ENCODE data around the gene BAG2.

Gene BAG2

GRCh38 chr6:57177545-57178265, 5.6 kb downstream of the BAG2 start:
- Histone ChIP-seq H3K4me3 (ENCODE audit: low read length) (peak overlapping the region; percentile 72), H3K4me1 (ENCODE audit: control insufficient read depth, insufficient read depth, low read length) (peaks cover 34% of the 10 kb centered on the region), H3K9me3 (ENCODE audit: control insufficient read depth, low read length) (no peaks in the 10 kb centered on the region), H3K36me3 (ENCODE audit: control insufficient read depth, insufficient read depth, low read length, severe bottlenecking) (peaks cover 11% of the 10 kb centered on the region), H3K27me3 (replicated peaks; ENCODE audit: control insufficient read depth, insufficient read depth, low read length) (no peaks in the 10 kb centered on the region), H3K9ac (ENCODE audit: low read length) (peak overlapping the region; percentile 75)
- DNase-seq (ENCODE audit: low read depth): no peak

GRCh38 chr6:57180596-57180995, 8.5 kb downstream of the BAG2 start:
- Histone ChIP-seq H3K27me3 (replicated peaks; ENCODE audit: control insufficient read depth, insufficient read depth, low read length) (no peaks in the 10 kb centered on the region), H3K36me3 (ENCODE audit: control insufficient read depth, insufficient read depth, low read length, severe bottlenecking) (peaks cover 38% of the 10 kb centered on the region), H3K9me3 (ENCODE audit: control insufficient read depth, low read length) (no peaks in the 10 kb centered on the region), H3K4me3 (ENCODE audit: low read length) (no peak overlapping the region), H3K9ac (ENCODE audit: low read length) (no peak overlapping the region), H3K4me1 (ENCODE audit: control insufficient read depth, insufficient read depth, low read length) (peaks cover 20% of the 10 kb centered on the region)
- no peak for DNase-seq (ENCODE audit: low read depth)

GRCh38 chr6:57182017-57182432, 9.9 kb downstream of the BAG2 start:
- H3K36me3 ChIP-seq (ENCODE audit: control insufficient read depth, insufficient read depth, low read length, severe bottlenecking): peaks cover 42% of the 10 kb centered on the region
- H3K27me3 ChIP-seq (replicated peaks; ENCODE audit: control insufficient read depth, insufficient read depth, low read length): no peaks in the 10 kb centered on the region
- H3K4me1 ChIP-seq (ENCODE audit: control insufficient read depth, insufficient read depth, low read length): peaks cover 20% of the 10 kb centered on the region
- H3K4me3 ChIP-seq (ENCODE audit: low read length): no peak overlapping the region
- DNase-seq (ENCODE audit: low read depth): no peak
- H3K9me3 ChIP-seq (ENCODE audit: control insufficient read depth, low read length): no peaks in the 10 kb centered on the region
- no peak overlapping the region for H3K9ac ChIP-seq (ENCODE audit: low read length)

- no peak for DNase-seq (ENCODE audit: low read depth)
- Histone ChIP-seq H3K9ac (ENCODE audit: low read length) (no peak overlapping the region), H3K36me3 (ENCODE audit: control insufficient read depth, insufficient read depth, low read length, severe bottlenecking) (peaks cover 49% of the 10 kb centered on the region), H3K4me3 (ENCODE audit: low read length) (no peak overlapping the region), H3K9me3 (ENCODE audit: control insufficient read depth, low read length) (no peaks in the 10 kb centered on the region), H3K27me3 (replicated peaks; ENCODE audit: control insufficient read depth, insufficient read depth, low read length) (no peaks in the 10 kb centered on the region), H3K4me1 (ENCODE audit: control insufficient read depth, insufficient read depth, low read length) (peaks cover 9% of the 10 kb centered on the region)
Measured at GRCh38 chr6:57183336-57183735, 11.2 kb downstream of the BAG2 start.

- no peaks in the 10 kb centered on the region for H3K9me3 ChIP-seq (ENCODE audit: control insufficient read depth, low read length)
- H3K36me3 ChIP-seq (ENCODE audit: control insufficient read depth, insufficient read depth, low read length, severe bottlenecking): peaks cover 29% of the 10 kb centered on the region
- H3K4me3 ChIP-seq (ENCODE audit: low read length): no peak overlapping the region
- no peak overlapping the region for H3K9ac ChIP-seq (ENCODE audit: low read length)
- H3K27me3 ChIP-seq (replicated peaks; ENCODE audit: control insufficient read depth, insufficient read depth, low read length): no peaks in the 10 kb centered on the region
- DNase-seq (ENCODE audit: low read depth): peak; percentile 86
- peaks cover 14% of the 10 kb centered on the region for H3K4me1 ChIP-seq (ENCODE audit: control insufficient read depth, insufficient read depth, low read length)
Measured at GRCh38 chr6:57190140-57190539, 18.0 kb downstream of the BAG2 start.

- peaks cover 14% of the 10 kb centered on the region for H3K4me1 ChIP-seq (ENCODE audit: control insufficient read depth, insufficient read depth, low read length)
- H3K4me3 ChIP-seq (ENCODE audit: low read length): no peak overlapping the region
- peaks cover 14% of the 10 kb centered on the region for H3K36me3 ChIP-seq (ENCODE audit: control insufficient read depth, insufficient read depth, low read length, severe bottlenecking)
- H3K9ac ChIP-seq (ENCODE audit: low read length): no peak overlapping the region
- H3K9me3 ChIP-seq (ENCODE audit: control insufficient read depth, low read length): no peaks in the 10 kb centered on the region
- H3K27me3 ChIP-seq (replicated peaks; ENCODE audit: control insufficient read depth, insufficient read depth, low read length): no peaks in the 10 kb centered on the region
- DNase-seq (ENCODE audit: low read depth): peak; percentile 74
Measured at GRCh38 chr6:57193177-57193576, 21.1 kb downstream of the BAG2 start.

- no peaks in the 10 kb centered on the region for H3K9me3 ChIP-seq (ENCODE audit: control insufficient read depth, low read length)
- H3K4me3 ChIP-seq (ENCODE audit: low read length): no peak overlapping the region
- no peaks in the 10 kb centered on the region for H3K27me3 ChIP-seq (replicated peaks; ENCODE audit: control insufficient read depth, insufficient read depth, low read length)
- no peak for DNase-seq (ENCODE audit: low read depth)
- peaks cover 14% of the 10 kb centered on the region for H3K4me1 ChIP-seq (ENCODE audit: control insufficient read depth, insufficient read depth, low read length)
- H3K36me3 ChIP-seq (ENCODE audit: control insufficient read depth, insufficient read depth, low read length, severe bottlenecking): peaks cover 4% of the 10 kb centered on the region
- H3K9ac ChIP-seq (ENCODE audit: low read length): no peak overlapping the region
Measured at GRCh38 chr6:57195457-57195856, 23.3 kb downstream of the BAG2 start.

- H3K9me3 ChIP-seq (ENCODE audit: control insufficient read depth, low read length): no peaks in the 10 kb centered on the region
Measured at GRCh38 chr6:57198926-57199636, 27.0 kb downstream of the BAG2 start.

GRCh38 chr6:57201718-57202117, 29.6 kb downstream of the BAG2 start:
- Histone ChIP-seq H3K27me3 (replicated peaks; ENCODE audit: control insufficient read depth, insufficient read depth, low read length) (no peaks in the 10 kb centered on the region), H3K36me3 (ENCODE audit: control insufficient read depth, insufficient read depth, low read length, severe bottlenecking) (no peaks in the 10 kb centered on the region), H3K9me3 (ENCODE audit: control insufficient read depth, low read length) (no peaks in the 10 kb centered on the region), H3K4me1 (ENCODE audit: control insufficient read depth, insufficient read depth, low read length) (peaks cover 18% of the 10 kb centered on the region), H3K9ac (ENCODE audit: low read length) (no peak overlapping the region), H3K4me3 (ENCODE audit: low read length) (no peak overlapping the region)
- DNase-seq (ENCODE audit: low read depth): no peak

More at GRCh38 chr6:57198926-57199636, 27.0 kb downstream of the BAG2 start:
- H3K9ac ChIP-seq (ENCODE audit: low read length): no peak overlapping the region
- H3K4me3 ChIP-seq (ENCODE audit: low read length): no peak overlapping the region
- DNase-seq (ENCODE audit: low read depth): peak; percentile 36
- no peaks in the 10 kb centered on the region for H3K36me3 ChIP-seq (ENCODE audit: control insufficient read depth, insufficient read depth, low read length, severe bottlenecking)
- no peaks in the 10 kb centered on the region for H3K27me3 ChIP-seq (replicated peaks; ENCODE audit: control insufficient read depth, insufficient read depth, low read length)
- peaks cover 17% of the 10 kb centered on the region for H3K4me1 ChIP-seq (ENCODE audit: control insufficient read depth, insufficient read depth, low read length)

GRCh38 chr6:57205550-57206328, 33.6 kb downstream of the BAG2 start:
- no peak for DNase-seq (ENCODE audit: low read depth)
- Histone ChIP-seq H3K4me3 (ENCODE audit: low read length) (no peak overlapping the region), H3K9ac (ENCODE audit: low read length) (no peak overlapping the region), H3K9me3 (ENCODE audit: control insufficient read depth, low read length) (no peaks in the 10 kb centered on the region), H3K36me3 (ENCODE audit: control insufficient read depth, insufficient read depth, low read length, severe bottlenecking) (no peaks in the 10 kb centered on the region), H3K27me3 (replicated peaks; ENCODE audit: control insufficient read depth, insufficient read depth, low read length) (no peaks in the 10 kb centered on the region), H3K4me1 (ENCODE audit: control insufficient read depth, insufficient read depth, low read length) (peaks cover 23% of the 10 kb centered on the region)

- H3K9ac ChIP-seq (ENCODE audit: low read length): no peak overlapping the region
- H3K9me3 ChIP-seq (ENCODE audit: control insufficient read depth, low read length): no peaks in the 10 kb centered on the region
- peak; percentile 38 for DNase-seq (ENCODE audit: low read depth)
- no peaks in the 10 kb centered on the region for H3K27me3 ChIP-seq (replicated peaks; ENCODE audit: control insufficient read depth, insufficient read depth, low read length)
- H3K4me3 ChIP-seq (ENCODE audit: low read length): no peak overlapping the region
- peaks cover 14% of the 10 kb centered on the region for H3K4me1 ChIP-seq (ENCODE audit: control insufficient read depth, insufficient read depth, low read length)
- no peaks in the 10 kb centered on the region for H3K36me3 ChIP-seq (ENCODE audit: control insufficient read depth, insufficient read depth, low read length, severe bottlenecking)
Measured at GRCh38 chr6:57207141-57207540, 35.0 kb downstream of the BAG2 start.

Data from adipocyte (in vitro differentiated cells).